Endodermal cell (in vitro differentiated cells): Measurements from ENCODE around the gene CRTC3. TPM values are rescaled to one million over a fixed set of nuclear protein-coding genes. Genes with fewer than 3 reads are reported as not detected.

ENCODE experiments used
- DNase-seq: peaks from one replicate; pipeline ENCODE4 v3.0.0-alpha.2; 2017
- H3K27ac ChIP-seq: 2 replicates; pipeline ENCODE4 v1.5.1; 2013; ENCODE audit warnings: mild to moderate bottlenecking, low read depth, low read length, moderate library complexity
- H3K27me3 ChIP-seq: 2 replicates; pipeline ENCODE4 v1.6.1; 2013; ENCODE audit warnings: mild to moderate bottlenecking, low read length, moderate library complexity; ENCODE audit not compliant: insufficient read depth, control insufficient read depth, poor library complexity, severe bottlenecking
- H3K36me3 ChIP-seq: 2 replicates; pipeline ENCODE4 v1.7.0; 2013; ENCODE audit warnings: mild to moderate bottlenecking, low read length, moderate library complexity; ENCODE audit not compliant: control insufficient read depth, insufficient read depth
- H3K4me1 ChIP-seq: one replicate; pipeline ENCODE4 v1.7.0; 2013; ENCODE audit warnings: low read length; ENCODE audit not compliant: control insufficient read depth, insufficient read depth
- H3K4me3 ChIP-seq: 2 replicates; pipeline ENCODE4 v1.5.1; 2013; ENCODE audit warnings: mild to moderate bottlenecking, low read length, moderate library complexity
- H3K9ac ChIP-seq: 2 replicates; pipeline ENCODE4 v1.6.1; 2013; ENCODE audit warnings: mild to moderate bottlenecking, low read length, moderate library complexity; ENCODE audit not compliant: poor library complexity, severe bottlenecking; ENCODE audit errors: extremely low read depth
- H3K9me3 ChIP-seq: 2 replicates; pipeline ENCODE4 v1.6.1; 2013; ENCODE audit warnings: mild to moderate bottlenecking, low read length, moderate library complexity; ENCODE audit not compliant: control insufficient read depth
- H3K27ac Mint-ChIP-seq: 2 replicates; pipeline ENCODE4 v1.8.0; 2020; ENCODE audit warnings: mixed read lengths
- H3K27me3 Mint-ChIP-seq: 2 replicates; pipeline ENCODE4 v1.8.0; 2021; ENCODE audit warnings: mild to moderate bottlenecking, mixed read lengths; ENCODE audit not compliant: insufficient read depth
- H3K36me3 Mint-ChIP-seq: 2 replicates; pipeline ENCODE4 v1.8.0; 2020; ENCODE audit warnings: low read depth, mixed read lengths
- H3K4me1 Mint-ChIP-seq: 2 replicates; pipeline ENCODE4 v1.8.0; 2020; ENCODE audit warnings: mixed read lengths
- H3K4me3 Mint-ChIP-seq: 2 replicates; pipeline ENCODE4 v1.8.0; 2020; ENCODE audit warnings: mild to moderate bottlenecking, moderate library complexity, mixed read lengths
- H3K9me3 Mint-ChIP-seq: 2 replicates; pipeline ENCODE4 v1.8.0; 2020; ENCODE audit warnings: mild to moderate bottlenecking, mixed read lengths
- CTCF ChIP-seq: fragments of 200-600 bp; sonication (generic); conservative IDR thresholded peaks from 2 replicates; pipeline ENCODE4 v1.5.0; 2021; ENCODE audit warnings: antibody characterized with exemption, mild to moderate bottlenecking
- WGBS, 2 experiments: methylation state at CpG; one replicate each; pipeline versions ENCODE4 v1.1.5 to v1.1.7; 2013; ENCODE audit warnings: missing lambda C conversion rate in 2 of 2, mixed read lengths in 1 of 2; ENCODE audit not compliant: insufficient coverage in 1 of 2, insufficient read length in 1 of 2; 5-methylcytosine and 5-hydroxymethylcytosine counted together
- total RNA-seq, 2 donors: library from RNA; stranded (reverse); fragmentation: NEBNext Ultra II Directional in 1 of 2; extraction: Animal tissue kit (Norgen Biotek cat#: 25700) in 1 of 2; gene quantifications; 2 replicates in 1 of 2; 3 replicates in 1 of 2; pipeline ENCODE4 v1.2.1, GENCODE V29; 2021

The CRTC3 gene
- total RNA-seq, 2 donors from 2014 or later: 17.3 to 21.9 TPM

- Mint-ChIP-seq H3K36me3 (peaks cover 12% of the 10 kb centered on the region), H3K9me3 (no peaks in the 10 kb centered on the region), H3K4me3 (no peak overlapping the region), H3K4me1 (peaks cover 7% of the 10 kb centered on the region), H3K27ac (no peak overlapping the region), H3K27me3 (no peaks in the 10 kb centered on the region)
- no peaks in the 10 kb centered on the region for H3K9me3 ChIP-seq
- no peak overlapping the region for H3K9ac ChIP-seq
- TF ChIP-seq CTCF: peak; percentile 30
- H3K4me3 ChIP-seq: no peak overlapping the region
- H3K36me3 ChIP-seq: peaks cover 10% of the 10 kb centered on the region
- no peaks in the 10 kb centered on the region for H3K27me3 ChIP-seq
- no peaks in the 10 kb centered on the region for H3K4me1 ChIP-seq
- no peak overlapping the region for H3K27ac ChIP-seq
- DNase-seq: no peak
- 94 to 96% methylated on average over 3 to 7 of the region's 7 CpGs for whole genome bisulfite sequencing, 2 experiments
Measured at GRCh38 chr15:90545095-90545494, 15.4 kb downstream of the CRTC3 start.

GRCh38 chr15:90547540-90547939, 17.8 kb downstream of the CRTC3 start:
- peaks cover 11% of the 10 kb centered on the region for H3K36me3 Mint-ChIP-seq
- no peaks in the 10 kb centered on the region for H3K9me3 ChIP-seq
- H3K27me3 ChIP-seq: no peaks in the 10 kb centered on the region
- no peak for DNase-seq
- no peak overlapping the region for H3K9ac ChIP-seq
- TF ChIP-seq CTCF: no peak
- no peaks in the 10 kb centered on the region for H3K27me3 Mint-ChIP-seq
- peaks cover 7% of the 10 kb centered on the region for H3K4me1 Mint-ChIP-seq
- 73 to 100% methylated on average over 1 to 2 of the region's 2 CpGs for WGBS, 2 experiments
- H3K4me1 ChIP-seq: no peaks in the 10 kb centered on the region
- no peak overlapping the region for H3K4me3 Mint-ChIP-seq
- H3K27ac Mint-ChIP-seq: no peak overlapping the region
- no peaks in the 10 kb centered on the region for H3K9me3 Mint-ChIP-seq
- H3K4me3 ChIP-seq: no peak overlapping the region
- H3K36me3 ChIP-seq: no peaks in the 10 kb centered on the region
- no peak overlapping the region for H3K27ac ChIP-seq

- Mint-ChIP-seq H3K27ac (no peak overlapping the region), H3K9me3 (no peaks in the 10 kb centered on the region), H3K36me3 (peaks cover 2% of the 10 kb centered on the region), H3K4me1 (peaks cover 7% of the 10 kb centered on the region), H3K27me3 (no peaks in the 10 kb centered on the region), H3K4me3 (no peak overlapping the region)
- no peaks in the 10 kb centered on the region for H3K36me3 ChIP-seq
- H3K27me3 ChIP-seq: no peaks in the 10 kb centered on the region
- no peaks in the 10 kb centered on the region for H3K9me3 ChIP-seq
- no peak for TF ChIP-seq CTCF
- no peak for DNase-seq
- WGBS, 2 experiments: 92 to 96% methylated on average over 5 of the region's 6 CpGs
- H3K4me1 ChIP-seq: no peaks in the 10 kb centered on the region
- H3K4me3 ChIP-seq: no peak overlapping the region
- no peak overlapping the region for H3K27ac ChIP-seq
- H3K9ac ChIP-seq: no peak overlapping the region
Measured at GRCh38 chr15:90550919-90551318, 21.2 kb downstream of the CRTC3 start.
